ENCODE results near the gene MARCHF10.

The MARCHF10 gene

GRCh38 chr17:62822080-62822904, 14.2 kb upstream of the MARCHF10 start:
- DNase-seq (ENCODE audit: insufficient read length, low spot score) = no peak

GRCh38 chr17:62821189-62822079, 13.3 kb upstream of the MARCHF10 start:
- FAIRE-seq (peak; percentile 44), DNase-seq (ENCODE audit: insufficient read length, low spot score) (no peak)

More at GRCh38 chr17:62822080-62822904, 14.2 kb upstream of the MARCHF10 start:
- FAIRE-seq = no peak

- peak; percentile 100 for FAIRE-seq
- DNase-seq (ENCODE audit: insufficient read length, low spot score) = peak; percentile 96
Measured at GRCh38 chr17:62819511-62820221, 11.6 kb upstream of the MARCHF10 start.

- DNase-seq (ENCODE audit: insufficient read length, low spot score) (no peak), FAIRE-seq (no peak)
Measured at GRCh38 chr17:62818526-62818925, 10.4 kb upstream of the MARCHF10 start.

- FAIRE-seq = no peak
- DNase-seq (ENCODE audit: insufficient read length, low spot score) = no peak
Measured at GRCh38 chr17:62816282-62816839, 8.2 kb upstream of the MARCHF10 start.

- DNase-seq (ENCODE audit: insufficient read length, low spot score) (no peak), FAIRE-seq (peak; percentile 72)
Measured at GRCh38 chr17:62809656-62810055, 1.5 kb upstream of the MARCHF10 start.

- DNase-seq (ENCODE audit: insufficient read length, low spot score) (no peak), FAIRE-seq (no peak)
Measured at GRCh38 chr17:62808576-62808970, 459 bp upstream of the MARCHF10 start.

GRCh38 chr17:62805234-62805633, 2.9 kb downstream of the MARCHF10 start:
- no peak for FAIRE-seq
- DNase-seq (ENCODE audit: insufficient read length, low spot score) = no peak

GRCh38 chr17:62804822-62805221, 3.3 kb downstream of the MARCHF10 start:
- FAIRE-seq (peak; percentile 94), DNase-seq (ENCODE audit: insufficient read length, low spot score) (no peak)

- DNase-seq (ENCODE audit: insufficient read length, low spot score) (no peak), FAIRE-seq (peak; percentile 9)
Measured at GRCh38 chr17:62804025-62804424, 4.1 kb downstream of the MARCHF10 start.

- DNase-seq (ENCODE audit: insufficient read length, low spot score) = no peak
- no peak for FAIRE-seq
Measured at GRCh38 chr17:62802561-62803205, 5.4 kb downstream of the MARCHF10 start.

GRCh38 chr17:62801553-62802114, 6.5 kb downstream of the MARCHF10 start:
- peak; percentile 52 for FAIRE-seq

GRCh38 chr17:62800585-62800984, 7.5 kb downstream of the MARCHF10 start:
- DNase-seq (ENCODE audit: insufficient read length, low spot score) (no peak), FAIRE-seq (no peak)

More at GRCh38 chr17:62801553-62802114, 6.5 kb downstream of the MARCHF10 start:
- DNase-seq (ENCODE audit: insufficient read length, low spot score) = no peak

- DNase-seq (ENCODE audit: insufficient read length, low spot score) (no peak), FAIRE-seq (peak; percentile 75)
Measured at GRCh38 chr17:62797959-62798358, 10.2 kb downstream of the MARCHF10 start.

- FAIRE-seq = peak; percentile 94
- no peak for DNase-seq (ENCODE audit: insufficient read length, low spot score)
Measured at GRCh38 chr17:62796291-62796690, 11.8 kb downstream of the MARCHF10 start.

- no peak for FAIRE-seq
- DNase-seq (ENCODE audit: insufficient read length, low spot score) = no peak
Measured at GRCh38 chr17:62794666-62794971, 13.5 kb downstream of the MARCHF10 start.

- DNase-seq (ENCODE audit: insufficient read length, low spot score) (no peak), FAIRE-seq (no peak)
Measured at GRCh38 chr17:62793919-62794665, 14.0 kb downstream of the MARCHF10 start.

- FAIRE-seq (peak; percentile 100), DNase-seq (ENCODE audit: insufficient read length, low spot score) (no peak)
Measured at GRCh38 chr17:62792447-62792800, 15.7 kb downstream of the MARCHF10 start.

GRCh38 chr17:62791767-62792446, 16.2 kb downstream of the MARCHF10 start:
- no peak for FAIRE-seq
- DNase-seq (ENCODE audit: insufficient read length, low spot score) = peak; percentile 88
